HCT116 (cell line): ENCODE results near the gene TMEM243. TPM values are rescaled to one million over a fixed set of nuclear protein-coding genes. Genes with fewer than 3 reads are reported as not detected.

Experiments used
- ATAC-seq: fragments of 200-7000 bp; cut with Tn5 transposase; 2 replicates; pipeline ENCODE4 v1.9.1; 2020; ENCODE audit warnings: mild to moderate bottlenecking, moderate library complexity
- BruUV-seq: library from RNA; stranded (reverse); fragments of 400-500 nt; replicated peaks from 2 replicates; lab custom pipeline; 2021; lab: Mats Ljungman, UMichigan
- CTCF ChIA-PET: fragments of 300-600 bp; sonication (Branson Sonifier 250); formaldehyde crosslinking; loops from one replicate; lab custom pipeline; 2021; ENCODE audit warnings: antibody characterized with exemption; lab: Charles Lee
- POLR2A ChIA-PET: fragments of 300-600, 350-600 bp; sonication (Branson Sonifier 250); formaldehyde crosslinking; loops from one replicate; lab custom pipeline; 2021; ENCODE audit warnings: antibody characterized with exemption; lab: Charles Lee
- RAD21 ChIA-PET, 2 experiments: fragments of 300-600 bp; sonication (Branson Sonifier 250); formaldehyde crosslinking; loops; one replicate each; lab custom pipeline; 2023; ENCODE audit warnings: low total read pairs in 2 of 2; ENCODE audit not compliant: uncharacterized antibody in 2 of 2, unreplicated experiment in 2 of 2, low non-redundant PET in 1 of 2; lab: Charles Lee
- DNase-seq: peaks from one replicate; pipeline ENCODE4 v3.0.0-alpha.2; 2010; ENCODE audit warnings: low read depth, low spot score
- H2AFZ ChIP-seq: fragments of 200-600 bp; shearing (Covaris generic), sonication (generic); 2 replicates; pipeline ENCODE4 v1.6.1; 2017; ENCODE audit warnings: low read depth, mixed run types, mixed read lengths, antibody characterized with exemption, low read length; ENCODE audit not compliant: poor library complexity, severe bottlenecking
- H3K27ac ChIP-seq: 2 replicates; pipeline ENCODE4 v1.5.1; 2012; ENCODE audit warnings: low read depth, low read length
- H3K27me3 ChIP-seq: fragments of 200-600 bp; sonication (generic); 2 replicates; pipeline ENCODE4 v1.6.1; 2016; ENCODE audit warnings: mixed run types, low read length, mixed read lengths; ENCODE audit not compliant: insufficient read depth
- H3K36me3 ChIP-seq, 2 experiments: fragments of 200-500 bp in 1 of 2; fragments of 200-600 bp in 1 of 2; sonication (Bioruptor generic) in 1 of 2; sonication (generic) in 1 of 2; 2 replicates each; pipeline versions ENCODE4 v1.5.1 to v1.6.1; 2014 to 2016; ENCODE audit warnings: low read length in 2 of 2, inconsistent platforms in 1 of 2, mixed read lengths in 1 of 2, mixed run types in 1 of 2; ENCODE audit not compliant: insufficient read depth in 2 of 2, control insufficient read depth in 1 of 2
- H3K4me1 ChIP-seq, 2 experiments: fragments of 200-600 bp in 1 of 2; sonication (generic) in 1 of 2; 2 replicates each; pipeline versions ENCODE4 v1.5.1 to v1.6.1; 2012 to 2017; ENCODE audit warnings: low read length in 2 of 2, inconsistent platforms in 1 of 2, mild to moderate bottlenecking in 1 of 2, mixed read lengths in 1 of 2, mixed run types in 1 of 2, moderate library complexity in 1 of 2; ENCODE audit not compliant: insufficient read depth in 2 of 2, control insufficient read depth in 1 of 2
- H3K4me2 ChIP-seq: fragments of 200-600 bp; sonication (generic); 2 replicates; pipeline ENCODE4 v1.6.1; 2017; ENCODE audit warnings: mixed run types, low read length, mixed read lengths
- H3K4me3 ChIP-seq, 2 experiments: fragments of 200-600 bp in 1 of 2; sonication (generic) in 1 of 2; replicated peaks in 1 of 2; 2 replicates each; pipeline ENCODE4 v1.5.1; 2011 to 2016; ENCODE audit warnings: low read length in 2 of 2, control low read depth in 1 of 2, low read depth in 1 of 2, mild to moderate bottlenecking in 1 of 2, mixed read lengths in 1 of 2, mixed run types in 1 of 2
- H3K79me2 ChIP-seq: fragments of 200-600 bp; sonication (generic); 2 replicates; pipeline ENCODE4 v1.6.1; 2017; ENCODE audit warnings: mild to moderate bottlenecking, mixed run types, low read length, moderate library complexity, mixed read lengths; ENCODE audit not compliant: insufficient read depth
- H3K9ac ChIP-seq: fragments of 200-600 bp; sonication (generic); 2 replicates; pipeline ENCODE4 v1.6.1; 2016; ENCODE audit warnings: low read length, mixed read lengths
- H3K9me2 ChIP-seq: fragments of 200-600 bp; sonication (generic), shearing (Covaris generic); 2 replicates; pipeline ENCODE4 v1.6.1; 2017; ENCODE audit warnings: mixed run types, mild to moderate bottlenecking, moderate library complexity; ENCODE audit not compliant: insufficient read depth
- H3K9me3 ChIP-seq, 2 experiments: fragments of 200-500 bp in 1 of 2; fragments of 200-600 bp in 1 of 2; sonication (Bioruptor generic) in 1 of 2; sonication (generic) in 1 of 2; 2 replicates each; pipeline ENCODE4 v1.6.1; 2014 to 2017; ENCODE audit warnings: low read length in 2 of 2, mixed read lengths in 2 of 2, inconsistent platforms in 1 of 2, low read depth in 1 of 2, mild to moderate bottlenecking in 1 of 2, mixed run types in 1 of 2, moderate library complexity in 1 of 2; ENCODE audit not compliant: control insufficient read depth in 1 of 2, insufficient read depth in 1 of 2
- H4K20me1 ChIP-seq: fragments of 200-600 bp; sonication (generic), shearing (Covaris generic); 2 replicates; pipeline ENCODE4 v1.6.1; 2017; ENCODE audit warnings: mixed run types, mild to moderate bottlenecking, moderate library complexity; ENCODE audit not compliant: insufficient read depth
- EGR1 ChIP-seq: IDR thresholded peaks from 2 replicates; pipeline ENCODE4 v1.6.1; 2012; ENCODE audit warnings: low read depth
- ELF1 ChIP-seq: IDR thresholded peaks from 2 replicates; pipeline ENCODE4 v1.6.1; 2012; ENCODE audit warnings: low read depth, borderline replicate concordance
- EZH2phosphoT487 ChIP-seq: fragments of 200-600 bp; IDR thresholded peaks from 2 replicates; pipeline ENCODE4 v1.6.1; 2018; ENCODE audit warnings: antibody characterized with exemption, borderline replicate concordance
- FOSL1 ChIP-seq: IDR thresholded peaks from 2 replicates; pipeline ENCODE4 v1.6.1; 2012; ENCODE audit warnings: low read depth
- JUND ChIP-seq: IDR thresholded peaks from 2 replicates; pipeline ENCODE4 v1.6.1; 2012
- POLR2A ChIP-seq: IDR thresholded peaks from 2 replicates; pipeline ENCODE4 v1.7.0; 2011; ENCODE audit warnings: borderline replicate concordance; ENCODE audit not compliant: insufficient read depth, insufficient read length; ENCODE audit errors: extremely low read depth
- RAD21 ChIP-seq: IDR thresholded peaks from 2 replicates; pipeline ENCODE4 v1.6.1; 2012; ENCODE audit warnings: low read depth, mild to moderate bottlenecking
- SP1 ChIP-seq: IDR thresholded peaks from 2 replicates; pipeline ENCODE4 v1.6.1; 2012; ENCODE audit warnings: low read depth
- SRF ChIP-seq: IDR thresholded peaks from 2 replicates; pipeline ENCODE4 v1.6.1; 2012; ENCODE audit warnings: low read depth
- TCF7L2 ChIP-seq: IDR thresholded peaks from 2 replicates; pipeline ENCODE4 v1.7.0; 2011; ENCODE audit warnings: borderline replicate concordance, inconsistent platforms; ENCODE audit not compliant: insufficient read depth, insufficient read length; ENCODE audit errors: extremely low read depth
- YY1 ChIP-seq: IDR thresholded peaks from 2 replicates; pipeline ENCODE4 v1.6.1; 2011; ENCODE audit warnings: low read length, low read depth, moderate library complexity, mild to moderate bottlenecking; ENCODE audit not compliant: insufficient replicate concordance; ENCODE audit errors: extremely low read depth
- ZFX ChIP-seq: fragments of 450-650 bp; IDR thresholded peaks from 2 replicates; pipeline ENCODE4 v1.6.1; 2017
- ZNF274 ChIP-seq: fragments of 200-500 bp; sonication (Bioruptor generic); IDR thresholded peaks from 2 replicates; pipeline ENCODE4 v1.6.1; 2014; ENCODE audit warnings: mild to moderate bottlenecking, low read depth, low read length, inconsistent platforms
- intact Hi-C: fragments of 100-400 bp; cut with micrococcal nuclease; formaldehyde crosslinking; loops from 2 replicates; pipeline ENCODE4 v1.10.0; 2022
- total RNA-seq: library from RNA; stranded (reverse); gene quantifications from one replicate; pipeline ENCODE4 v1.2.1, GENCODE V29; 2021; ENCODE audit not compliant: unreplicated experiment
- TF ChIP-seq, protein P1 (sequence below): IDR thresholded peaks from 2 replicates; pipeline ENCODE4 v1.6.1; 2012
- TF ChIP-seq, protein P2 (sequence below): IDR thresholded peaks from 2 replicates; pipeline ENCODE4 v1.6.1; 2012; ENCODE audit warnings: low read depth

TMEM243 gene
- total RNA-seq, 1 experiment from 2014 or later, result 23.3 TPM

DNA sequence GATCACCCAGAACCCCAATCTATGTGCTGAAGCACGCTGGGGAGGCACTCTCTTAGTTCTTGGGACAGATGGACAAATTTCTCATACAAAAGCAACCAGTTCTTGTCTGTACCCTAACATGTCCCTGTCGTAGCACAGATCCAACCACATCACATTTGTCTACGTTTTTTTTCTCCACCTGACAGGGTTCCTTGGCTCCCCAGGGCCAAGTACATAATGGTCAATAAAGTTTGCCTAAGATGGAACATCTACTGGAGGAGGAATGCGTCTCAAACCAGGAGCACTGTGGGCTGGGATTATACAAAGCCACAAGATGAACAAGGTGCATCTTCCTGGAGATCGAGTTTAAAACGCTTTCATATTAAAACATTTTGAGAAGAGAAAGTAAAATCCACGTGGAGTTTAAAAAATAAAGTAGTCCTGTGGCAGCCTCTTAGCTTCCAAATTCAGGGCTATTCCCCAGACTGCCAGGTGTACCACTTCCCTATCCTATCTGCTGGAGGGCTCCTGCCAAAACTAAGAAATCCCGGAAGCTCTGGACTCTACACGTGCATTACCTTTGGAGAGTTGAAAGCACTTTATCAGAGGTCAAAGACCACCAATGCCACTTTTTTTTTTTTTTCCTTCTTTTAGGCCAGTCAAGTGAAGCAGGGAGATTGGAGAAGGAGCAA, 1.4 kb downstream of the TMEM243 start:
- Histone ChIP-seq H3K79me2 (peaks cover 64% of the 10 kb centered on the region), H4K20me1 (no peaks in the 10 kb centered on the region; the same call in 1 of the 2 replicates), H3K4me3 (no peak overlapping the region), H3K9me3 (no peaks in the 10 kb centered on the region), H3K36me3 (no peaks in the 10 kb centered on the region; a peak in 2 of 4 replicates), H3K9ac (no peak overlapping the region), H3K4me1 (peaks cover 0 to 27% of the 10 kb centered on the region in 2 experiments; a peak in 3 of 4 replicates), H3K27ac (no peak overlapping the region), H3K4me2 (no peak overlapping the region), H3K27me3 (no peaks in the 10 kb centered on the region), H3K9me2 (no peaks in the 10 kb centered on the region), H2AFZ (no peak overlapping the region)
- ATAC-seq (no peak), DNase-seq (no peak)
- CTCF ChIA-PET, result no interaction called here
- intact Hi-C loops, result no loop called here
- TSS peak; percentile 30 for BruUV-seq
- RAD21 ChIA-PET, result no interaction called here
- POLR2A ChIA-PET, result no interaction called here
- TF ChIP-seq RAD21 (no peak), YY1 (no peak), POLR2A (no peak), JUND (no peak), EZH2phosphoT487 (no peak), SRF (no peak), FOSL1 (no peak), EGR1 (no peak), ZNF274 (no peak), SP1 (no peak), ZFX (no peak), TCF7L2 (no peak), ELF1 (no peak)
- TF ChIP-seq, protein P1, sequence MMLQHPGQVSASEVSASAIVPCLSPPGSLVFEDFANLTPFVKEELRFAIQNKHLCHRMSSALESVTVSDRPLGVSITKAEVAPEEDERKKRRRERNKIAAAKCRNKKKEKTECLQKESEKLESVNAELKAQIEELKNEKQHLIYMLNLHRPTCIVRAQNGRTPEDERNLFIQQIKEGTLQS, result no peak
- TF ChIP-seq, protein P2, sequence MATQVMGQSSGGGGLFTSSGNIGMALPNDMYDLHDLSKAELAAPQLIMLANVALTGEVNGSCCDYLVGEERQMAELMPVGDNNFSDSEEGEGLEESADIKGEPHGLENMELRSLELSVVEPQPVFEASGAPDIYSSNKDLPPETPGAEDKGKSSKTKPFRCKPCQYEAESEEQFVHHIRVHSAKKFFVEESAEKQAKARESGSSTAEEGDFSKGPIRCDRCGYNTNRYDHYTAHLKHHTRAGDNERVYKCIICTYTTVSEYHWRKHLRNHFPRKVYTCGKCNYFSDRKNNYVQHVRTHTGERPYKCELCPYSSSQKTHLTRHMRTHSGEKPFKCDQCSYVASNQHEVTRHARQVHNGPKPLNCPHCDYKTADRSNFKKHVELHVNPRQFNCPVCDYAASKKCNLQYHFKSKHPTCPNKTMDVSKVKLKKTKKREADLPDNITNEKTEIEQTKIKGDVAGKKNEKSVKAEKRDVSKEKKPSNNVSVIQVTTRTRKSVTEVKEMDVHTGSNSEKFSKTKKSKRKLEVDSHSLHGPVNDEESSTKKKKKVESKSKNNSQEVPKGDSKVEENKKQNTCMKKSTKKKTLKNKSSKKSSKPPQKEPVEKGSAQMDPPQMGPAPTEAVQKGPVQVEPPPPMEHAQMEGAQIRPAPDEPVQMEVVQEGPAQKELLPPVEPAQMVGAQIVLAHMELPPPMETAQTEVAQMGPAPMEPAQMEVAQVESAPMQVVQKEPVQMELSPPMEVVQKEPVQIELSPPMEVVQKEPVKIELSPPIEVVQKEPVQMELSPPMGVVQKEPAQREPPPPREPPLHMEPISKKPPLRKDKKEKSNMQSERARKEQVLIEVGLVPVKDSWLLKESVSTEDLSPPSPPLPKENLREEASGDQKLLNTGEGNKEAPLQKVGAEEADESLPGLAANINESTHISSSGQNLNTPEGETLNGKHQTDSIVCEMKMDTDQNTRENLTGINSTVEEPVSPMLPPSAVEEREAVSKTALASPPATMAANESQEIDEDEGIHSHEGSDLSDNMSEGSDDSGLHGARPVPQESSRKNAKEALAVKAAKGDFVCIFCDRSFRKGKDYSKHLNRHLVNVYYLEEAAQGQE, result no peak
